ENCODE results near the gene SNRPA1.

The SNRPA1 gene

GRCh38 chr15:101314336-101315125, 19.5 kb upstream of the SNRPA1 start:
- H3K27ac Mint-ChIP-seq, result no peak overlapping the region

GRCh38 chr15:101313041-101313761, 18.2 kb upstream of the SNRPA1 start:
- DNase-seq, result peak; percentile 13
- Mint-ChIP-seq H3K27ac (no peak overlapping the region), H3K4me1 (no peaks in the 10 kb centered on the region), H3K36me3 (no peaks in the 10 kb centered on the region), H3K4me3 (no peak overlapping the region), H3K27me3 (peaks cover 12% of the 10 kb centered on the region), H3K9me3 (no peaks in the 10 kb centered on the region)
- CTCF ChIA-PET, result no interaction called here

More at GRCh38 chr15:101314336-101315125, 19.5 kb upstream of the SNRPA1 start:
- Mint-ChIP-seq H3K27me3 (peaks cover 9% of the 10 kb centered on the region), H3K9me3 (no peaks in the 10 kb centered on the region), H3K4me3 (no peak overlapping the region), H3K4me1 (peaks cover 2% of the 10 kb centered on the region), H3K36me3 (no peaks in the 10 kb centered on the region)
- DNase-seq, result no peak
- CTCF ChIA-PET, result interaction anchor here (0.7 to 1.3 kb wide), 3 partner anchors 10 to 26 kb away, joined by 3 to 6 read pairs (median 3); no protein-coding TSS in a partner anchor

- no peaks in the 10 kb centered on the region for H3K36me3 Mint-ChIP-seq
- no peaks in the 10 kb centered on the region for H3K9me3 Mint-ChIP-seq
- CTCF ChIA-PET, result interaction anchor here (1.2 kb wide), 1 partner anchor 10 kb away, joined by 3 read pairs; no protein-coding TSS in a partner anchor
Observed at GRCh38 chr15:101310508-101310907, 15.5 kb upstream of the SNRPA1 start.

GRCh38 chr15:101310161-101310480, 15.1 kb upstream of the SNRPA1 start:
- H3K27me3 Mint-ChIP-seq, result peaks cover 5% of the 10 kb centered on the region
- CTCF ChIA-PET, result interaction anchor here (1.2 kb wide), 1 partner anchor 10 kb away, joined by 3 read pairs; no protein-coding TSS in a partner anchor
- H3K36me3 Mint-ChIP-seq, result no peaks in the 10 kb centered on the region
- no peak overlapping the region for H3K27ac Mint-ChIP-seq
- no peaks in the 10 kb centered on the region for H3K9me3 Mint-ChIP-seq
- H3K4me3 Mint-ChIP-seq, result no peak overlapping the region
- DNase-seq, result no peak
- no peaks in the 10 kb centered on the region for H3K4me1 Mint-ChIP-seq

More at GRCh38 chr15:101310508-101310907, 15.5 kb upstream of the SNRPA1 start:
- Mint-ChIP-seq H3K27ac (no peak overlapping the region), H3K4me1 (no peaks in the 10 kb centered on the region), H3K4me3 (no peak overlapping the region), H3K27me3 (peaks cover 5% of the 10 kb centered on the region)
- no peak for DNase-seq

GRCh38 chr15:101309436-101310160, 14.6 kb upstream of the SNRPA1 start:
- Mint-ChIP-seq H3K27me3 (peaks cover 5% of the 10 kb centered on the region), H3K9me3 (no peaks in the 10 kb centered on the region), H3K4me3 (no peak overlapping the region), H3K36me3 (no peaks in the 10 kb centered on the region), H3K27ac (no peak overlapping the region), H3K4me1 (no peaks in the 10 kb centered on the region)
- DNase-seq, result no peak
- CTCF ChIA-PET, result interaction anchor here (1.2 kb wide), 1 partner anchor 11 kb away, joined by 3 read pairs; no protein-coding TSS in a partner anchor

- Mint-ChIP-seq H3K4me3 (no peak overlapping the region), H3K27me3 (peaks cover 5% of the 10 kb centered on the region), H3K27ac (no peak overlapping the region), H3K9me3 (no peaks in the 10 kb centered on the region), H3K36me3 (no peaks in the 10 kb centered on the region), H3K4me1 (no peaks in the 10 kb centered on the region)
- CTCF ChIA-PET, result interaction anchor here (0.7 to 1.2 kb wide), 2 partner anchors 9 to 12 kb away, joined by 3 read pairs; no protein-coding TSS in a partner anchor
- no peak for DNase-seq
Observed at GRCh38 chr15:101308604-101309435, 13.8 kb upstream of the SNRPA1 start.

GRCh38 chr15:101307897-101308603, 13.0 kb upstream of the SNRPA1 start:
- Mint-ChIP-seq H3K27ac (no peak overlapping the region), H3K4me1 (no peaks in the 10 kb centered on the region), H3K4me3 (no peak overlapping the region), H3K27me3 (peaks cover 6% of the 10 kb centered on the region), H3K36me3 (no peaks in the 10 kb centered on the region), H3K9me3 (no peaks in the 10 kb centered on the region)
- no peak for DNase-seq
- CTCF ChIA-PET, result interaction anchor here (0.7 kb wide), 1 partner anchor 9 kb away, joined by 3 read pairs; no protein-coding TSS in a partner anchor

GRCh38 chr15:101307048-101307896, 12.2 kb upstream of the SNRPA1 start:
- DNase-seq, result no peak
- no peak overlapping the region for H3K27ac Mint-ChIP-seq
- no peaks in the 10 kb centered on the region for H3K9me3 Mint-ChIP-seq
- H3K4me1 Mint-ChIP-seq, result no peaks in the 10 kb centered on the region
- CTCF ChIA-PET, result interaction anchor here (0.9 to 4.4 kb wide), 2 partner anchors 10 to 13 kb away, joined by 3 to 16 read pairs; no protein-coding TSS in a partner anchor
- no peaks in the 10 kb centered on the region for H3K36me3 Mint-ChIP-seq
- no peak overlapping the region for H3K4me3 Mint-ChIP-seq
- peaks cover 9% of the 10 kb centered on the region for H3K27me3 Mint-ChIP-seq

GRCh38 chr15:101306341-101307047, 11.4 kb upstream of the SNRPA1 start:
- Mint-ChIP-seq H3K27ac (no peak overlapping the region), H3K4me1 (no peaks in the 10 kb centered on the region), H3K4me3 (no peak overlapping the region), H3K36me3 (no peaks in the 10 kb centered on the region), H3K27me3 (peaks cover 9% of the 10 kb centered on the region), H3K9me3 (no peaks in the 10 kb centered on the region)
- DNase-seq, result no peak
- CTCF ChIA-PET, result interaction anchor here (0.9 to 4.4 kb wide), 2 partner anchors 10 to 14 kb away, joined by 3 to 16 read pairs; no protein-coding TSS in a partner anchor

GRCh38 chr15:101305820-101306255, 10.8 kb upstream of the SNRPA1 start:
- H3K9me3 Mint-ChIP-seq, result no peaks in the 10 kb centered on the region
- no peaks in the 10 kb centered on the region for H3K4me1 Mint-ChIP-seq
- CTCF ChIA-PET, result interaction anchor here (2.7 to 4.4 kb wide), 2 partner anchors 9 to 15 kb away, joined by 6 to 16 read pairs; no protein-coding TSS in a partner anchor
- H3K27me3 Mint-ChIP-seq, result peaks cover 9% of the 10 kb centered on the region
- H3K27ac Mint-ChIP-seq, result no peak overlapping the region
- no peak overlapping the region for H3K4me3 Mint-ChIP-seq
- no peak for DNase-seq
- no peaks in the 10 kb centered on the region for H3K36me3 Mint-ChIP-seq

- CTCF ChIA-PET, result interaction anchor here (0.9 to 6.9 kb wide), 6 partner anchors 12 to 338 kb away, joined by 3 to 52 read pairs (median 11); no protein-coding TSS in a partner anchor
- H3K4me3 Mint-ChIP-seq, result no peak overlapping the region
- peaks cover 4% of the 10 kb centered on the region for H3K27me3 Mint-ChIP-seq
- H3K27ac Mint-ChIP-seq, result no peak overlapping the region
- no peak for DNase-seq
- H3K36me3 Mint-ChIP-seq, result no peaks in the 10 kb centered on the region
- no peaks in the 10 kb centered on the region for H3K9me3 Mint-ChIP-seq
- H3K4me1 Mint-ChIP-seq, result no peaks in the 10 kb centered on the region
Observed at GRCh38 chr15:101303408-101303807, 8.4 kb upstream of the SNRPA1 start.

Measured in activated naive CD4-positive, alpha-beta T cell treated with anti-CD3 and anti-CD28 coated beads, Interleukin-2, amount 10 ng/mL, durations not matched to agents 7 days and 5 days (primary cell).